Measurements from ENCODE around the gene PLEKHG2.

DNA sequence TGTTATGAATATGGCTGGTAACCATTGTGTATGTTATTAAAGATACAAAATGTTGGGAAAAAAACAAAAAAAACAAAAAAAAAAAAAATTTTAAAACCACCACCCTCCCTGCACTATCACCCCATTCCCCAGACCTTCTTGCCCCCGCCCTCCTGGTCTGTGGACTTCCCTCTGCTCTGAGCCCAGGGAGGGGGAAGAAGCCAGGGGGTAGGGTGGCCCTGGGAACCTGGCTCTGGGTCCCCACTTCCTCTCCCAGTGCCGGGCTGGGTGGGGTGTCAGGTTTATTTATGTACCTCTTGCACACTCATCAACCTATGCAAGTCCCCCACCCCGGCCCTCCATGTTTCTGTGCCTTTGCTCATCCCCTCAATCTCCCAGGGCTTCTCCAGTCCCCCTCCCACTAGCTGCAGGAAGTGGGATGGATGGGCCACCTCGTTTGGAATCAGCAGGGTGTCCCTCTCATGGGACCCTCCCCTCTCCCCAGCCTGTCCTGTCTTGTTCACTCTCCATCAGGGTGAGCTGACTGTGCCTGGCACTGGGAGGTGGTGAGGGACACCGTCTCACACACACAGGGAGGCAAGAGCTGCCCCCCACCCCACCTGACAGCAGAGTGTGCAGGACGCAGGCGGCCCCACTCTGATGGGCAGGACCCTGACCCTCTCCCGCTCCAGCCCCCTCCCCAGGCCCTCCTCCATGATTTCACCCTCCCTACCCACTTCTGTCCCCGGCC lies 27.5 kb upstream of the PLEKHG2 start:
- TF ChIP-seq TCF7L2 (IDR thresholded peaks at IDR 0.05; ENCODE audit: borderline replicate concordance, extremely low read depth, insufficient read depth, insufficient read length) (no peak), ELF1 (IDR thresholded peaks at IDR 0.05; ENCODE audit: borderline replicate concordance, low read depth) (no peak), POLR2A (IDR thresholded peaks at IDR 0.05; ENCODE audit: borderline replicate concordance, extremely low read depth, insufficient read depth, insufficient read length) (no peak), EZH2 (IDR thresholded peaks at IDR 0.05) (no peak), CBX3 (IDR thresholded peaks at IDR 0.05; ENCODE audit: low read depth) (no peak)
- TF ChIP-seq, protein P1, sequence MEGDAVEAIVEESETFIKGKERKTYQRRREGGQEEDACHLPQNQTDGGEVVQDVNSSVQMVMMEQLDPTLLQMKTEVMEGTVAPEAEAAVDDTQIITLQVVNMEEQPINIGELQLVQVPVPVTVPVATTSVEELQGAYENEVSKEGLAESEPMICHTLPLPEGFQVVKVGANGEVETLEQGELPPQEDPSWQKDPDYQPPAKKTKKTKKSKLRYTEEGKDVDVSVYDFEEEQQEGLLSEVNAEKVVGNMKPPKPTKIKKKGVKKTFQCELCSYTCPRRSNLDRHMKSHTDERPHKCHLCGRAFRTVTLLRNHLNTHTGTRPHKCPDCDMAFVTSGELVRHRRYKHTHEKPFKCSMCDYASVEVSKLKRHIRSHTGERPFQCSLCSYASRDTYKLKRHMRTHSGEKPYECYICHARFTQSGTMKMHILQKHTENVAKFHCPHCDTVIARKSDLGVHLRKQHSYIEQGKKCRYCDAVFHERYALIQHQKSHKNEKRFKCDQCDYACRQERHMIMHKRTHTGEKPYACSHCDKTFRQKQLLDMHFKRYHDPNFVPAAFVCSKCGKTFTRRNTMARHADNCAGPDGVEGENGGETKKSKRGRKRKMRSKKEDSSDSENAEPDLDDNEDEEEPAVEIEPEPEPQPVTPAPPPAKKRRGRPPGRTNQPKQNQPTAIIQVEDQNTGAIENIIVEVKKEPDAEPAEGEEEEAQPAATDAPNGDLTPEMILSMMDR (IDR thresholded peaks at IDR 0.05 in 2 of 3, conservative IDR thresholded peaks at IDR 0.05 in 1 of 3; ENCODE audit: borderline replicate concordance in 1 of 3, insufficient read depth in 1 of 3, low read depth in 2 of 3, low read length in 2 of 3), result no peak
- TF ChIP-seq, protein P2, sequence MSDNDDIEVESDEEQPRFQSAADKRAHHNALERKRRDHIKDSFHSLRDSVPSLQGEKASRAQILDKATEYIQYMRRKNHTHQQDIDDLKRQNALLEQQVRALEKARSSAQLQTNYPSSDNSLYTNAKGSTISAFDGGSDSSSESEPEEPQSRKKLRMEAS (IDR thresholded peaks at IDR 0.05), result no peak
- TF ChIP-seq, protein P3, sequence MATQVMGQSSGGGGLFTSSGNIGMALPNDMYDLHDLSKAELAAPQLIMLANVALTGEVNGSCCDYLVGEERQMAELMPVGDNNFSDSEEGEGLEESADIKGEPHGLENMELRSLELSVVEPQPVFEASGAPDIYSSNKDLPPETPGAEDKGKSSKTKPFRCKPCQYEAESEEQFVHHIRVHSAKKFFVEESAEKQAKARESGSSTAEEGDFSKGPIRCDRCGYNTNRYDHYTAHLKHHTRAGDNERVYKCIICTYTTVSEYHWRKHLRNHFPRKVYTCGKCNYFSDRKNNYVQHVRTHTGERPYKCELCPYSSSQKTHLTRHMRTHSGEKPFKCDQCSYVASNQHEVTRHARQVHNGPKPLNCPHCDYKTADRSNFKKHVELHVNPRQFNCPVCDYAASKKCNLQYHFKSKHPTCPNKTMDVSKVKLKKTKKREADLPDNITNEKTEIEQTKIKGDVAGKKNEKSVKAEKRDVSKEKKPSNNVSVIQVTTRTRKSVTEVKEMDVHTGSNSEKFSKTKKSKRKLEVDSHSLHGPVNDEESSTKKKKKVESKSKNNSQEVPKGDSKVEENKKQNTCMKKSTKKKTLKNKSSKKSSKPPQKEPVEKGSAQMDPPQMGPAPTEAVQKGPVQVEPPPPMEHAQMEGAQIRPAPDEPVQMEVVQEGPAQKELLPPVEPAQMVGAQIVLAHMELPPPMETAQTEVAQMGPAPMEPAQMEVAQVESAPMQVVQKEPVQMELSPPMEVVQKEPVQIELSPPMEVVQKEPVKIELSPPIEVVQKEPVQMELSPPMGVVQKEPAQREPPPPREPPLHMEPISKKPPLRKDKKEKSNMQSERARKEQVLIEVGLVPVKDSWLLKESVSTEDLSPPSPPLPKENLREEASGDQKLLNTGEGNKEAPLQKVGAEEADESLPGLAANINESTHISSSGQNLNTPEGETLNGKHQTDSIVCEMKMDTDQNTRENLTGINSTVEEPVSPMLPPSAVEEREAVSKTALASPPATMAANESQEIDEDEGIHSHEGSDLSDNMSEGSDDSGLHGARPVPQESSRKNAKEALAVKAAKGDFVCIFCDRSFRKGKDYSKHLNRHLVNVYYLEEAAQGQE (IDR thresholded peaks at IDR 0.05; ENCODE audit: low read depth), result no peak
